Ureter (tissue), 1 donor: ENCODE measurements around the gene CACNA1C. TPM values are rescaled to one million over a fixed set of nuclear protein-coding genes. Genes with fewer than 3 reads are reported as not detected.

Experiments used
- DNase-seq: peaks from one replicate; pipeline ENCODE4 v3.0.0-alpha.2; 2020; ENCODE audit warnings: low spot score
- total RNA-seq: library from RNA; stranded (reverse); gene quantifications from one replicate; pipeline ENCODE4 v1.2.4, GENCODE V29; 2023
- donor health status: DM: yes; HTN: yes; CAD: no.

Gene CACNA1C
- total RNA-seq, 1 donor from 2014 or later = 30.1 TPM

GRCh38 chr12:2198542-2198941, 145.8 kb downstream of the CACNA1C start:
- no peak for DNase-seq

GRCh38 chr12:2205996-2206395, 153.2 kb downstream of the CACNA1C start:
- DNase-seq = no peak

- DNase-seq = no peak
Measured at GRCh38 chr12:2208837-2209635, 156.2 kb downstream of the CACNA1C start.

- DNase-seq = no peak
Measured at GRCh38 chr12:2211119-2211518, 158.3 kb downstream of the CACNA1C start.

- DNase-seq = no peak
Measured at GRCh38 chr12:2212537-2212936, 159.8 kb downstream of the CACNA1C start.

- no peak for DNase-seq
Measured at GRCh38 chr12:2212971-2213869, 160.4 kb downstream of the CACNA1C start.

GRCh38 chr12:2214411-2214810, 161.6 kb downstream of the CACNA1C start:
- DNase-seq = no peak

- DNase-seq = no peak
Measured at GRCh38 chr12:2215709-2216560, 163.1 kb downstream of the CACNA1C start.

- no peak for DNase-seq
Measured at GRCh38 chr12:2218706-2219105, 165.9 kb downstream of the CACNA1C start.

- no peak for DNase-seq
Measured at GRCh38 chr12:2221030-2221621, 168.3 kb downstream of the CACNA1C start.

- no peak for DNase-seq
Measured at GRCh38 chr12:2222691-2223090, 169.9 kb downstream of the CACNA1C start.

- DNase-seq = no peak
Measured at GRCh38 chr12:2224961-2225360, 172.2 kb downstream of the CACNA1C start.

GRCh38 chr12:2225696-2226095, 172.9 kb downstream of the CACNA1C start:
- no peak for DNase-seq

GRCh38 chr12:2226641-2227040, 173.9 kb downstream of the CACNA1C start:
- no peak for DNase-seq

GRCh38 chr12:2227360-2227759, 174.6 kb downstream of the CACNA1C start:
- DNase-seq = no peak

GRCh38 chr12:2228535-2228934, 175.7 kb downstream of the CACNA1C start:
- no peak for DNase-seq

- DNase-seq = no peak
Measured at GRCh38 chr12:2229661-2230539, 177.1 kb downstream of the CACNA1C start.

- no peak for DNase-seq
Measured at GRCh38 chr12:2231011-2231595, 178.3 kb downstream of the CACNA1C start.

GRCh38 chr12:2231956-2232355, 179.2 kb downstream of the CACNA1C start:
- no peak for DNase-seq

GRCh38 chr12:2233034-2233433, 180.2 kb downstream of the CACNA1C start:
- DNase-seq = no peak
